Measurements from ENCODE around the gene C13orf46. TPM values are rescaled to one million over a fixed set of nuclear protein-coding genes. Genes with fewer than 3 reads are reported as not detected.

The C13orf46 gene
- total RNA-seq, 4 donors from 2014 or later = not detected

DNA sequence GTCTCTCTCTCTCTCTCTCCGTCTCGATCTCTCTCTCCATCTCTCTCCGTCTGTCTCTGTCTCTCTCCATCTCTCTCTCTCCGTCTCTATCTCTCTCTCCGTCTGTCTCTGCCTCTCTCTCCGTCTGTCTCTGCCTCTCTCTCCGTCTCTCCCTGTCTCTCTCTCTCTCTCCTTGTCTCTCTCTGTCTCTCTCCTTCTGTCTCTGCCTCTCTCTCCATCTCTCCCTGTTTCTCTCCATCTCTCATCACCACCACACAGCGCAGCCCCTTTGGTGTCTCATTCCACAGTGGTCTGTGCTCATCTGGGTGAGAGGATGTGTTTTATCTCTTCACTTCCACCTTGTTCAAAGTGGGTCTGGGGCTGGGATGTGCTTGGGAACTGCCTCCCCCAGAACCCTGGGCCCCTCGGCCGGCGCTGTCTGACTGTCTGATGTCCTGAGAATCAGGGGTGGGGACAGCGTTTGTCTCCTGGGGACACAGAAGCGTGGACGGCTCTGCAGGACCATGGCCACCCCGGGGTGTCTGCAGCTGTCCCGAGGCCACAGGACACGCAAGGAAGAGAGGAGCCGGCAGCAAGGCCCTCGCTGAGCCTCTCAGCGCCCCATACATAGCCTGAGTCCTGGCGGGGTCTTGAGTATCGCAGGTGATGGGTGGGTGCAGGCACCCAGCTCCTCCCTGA, 40.2 kb upstream of the C13orf46 start:
- Histone ChIP-seq H3K36me3 (peaks cover 0 to 85% (median 17%) of the 10 kb centered on the region in 3 donors), H3K4me1 (peaks cover 0 to 17% (median 10%) of the 10 kb centered on the region in 3 donors), H3K9me3 (no peaks in the 10 kb centered on the region), H3K27me3 (peaks cover 0 to 8% (median 0%) of the 10 kb centered on the region in 4 donors), H3K27ac (no peak overlapping the region), H3K4me3 (no peak overlapping the region)
- 95% methylated on average over 8 to 14 of the region's 22 CpGs for WGBS, 2 donors
- intact Hi-C loops (cut with DNase I) = no loop called here
- no peak for DNase-seq
- TF ChIP-seq, protein P1, sequence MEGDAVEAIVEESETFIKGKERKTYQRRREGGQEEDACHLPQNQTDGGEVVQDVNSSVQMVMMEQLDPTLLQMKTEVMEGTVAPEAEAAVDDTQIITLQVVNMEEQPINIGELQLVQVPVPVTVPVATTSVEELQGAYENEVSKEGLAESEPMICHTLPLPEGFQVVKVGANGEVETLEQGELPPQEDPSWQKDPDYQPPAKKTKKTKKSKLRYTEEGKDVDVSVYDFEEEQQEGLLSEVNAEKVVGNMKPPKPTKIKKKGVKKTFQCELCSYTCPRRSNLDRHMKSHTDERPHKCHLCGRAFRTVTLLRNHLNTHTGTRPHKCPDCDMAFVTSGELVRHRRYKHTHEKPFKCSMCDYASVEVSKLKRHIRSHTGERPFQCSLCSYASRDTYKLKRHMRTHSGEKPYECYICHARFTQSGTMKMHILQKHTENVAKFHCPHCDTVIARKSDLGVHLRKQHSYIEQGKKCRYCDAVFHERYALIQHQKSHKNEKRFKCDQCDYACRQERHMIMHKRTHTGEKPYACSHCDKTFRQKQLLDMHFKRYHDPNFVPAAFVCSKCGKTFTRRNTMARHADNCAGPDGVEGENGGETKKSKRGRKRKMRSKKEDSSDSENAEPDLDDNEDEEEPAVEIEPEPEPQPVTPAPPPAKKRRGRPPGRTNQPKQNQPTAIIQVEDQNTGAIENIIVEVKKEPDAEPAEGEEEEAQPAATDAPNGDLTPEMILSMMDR (IDR thresholded peaks at IDR 0.05) = no peak
- no peak for TF ChIP-seq POLR2A (IDR thresholded peaks at IDR 0.05)

DNA sequence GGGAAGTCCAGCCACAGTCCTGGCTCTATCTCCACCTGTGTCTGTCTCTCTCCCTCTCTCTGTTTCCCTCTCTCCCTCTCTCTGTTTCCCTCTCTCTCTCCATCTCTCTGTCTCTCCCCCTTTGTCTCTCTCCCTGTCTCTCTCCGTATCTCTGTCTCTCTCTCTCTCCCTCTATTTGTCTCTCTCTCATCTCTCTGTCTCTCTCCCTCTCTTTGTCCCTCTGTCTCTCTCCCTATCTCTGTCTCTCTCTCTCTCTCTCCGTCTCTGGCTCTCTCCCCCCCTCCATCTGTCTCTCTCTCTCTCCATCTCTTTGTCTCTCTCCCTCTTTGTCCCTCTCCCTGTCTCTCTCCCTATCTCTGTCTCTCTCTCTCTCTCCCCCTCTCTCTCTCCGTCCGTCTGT, 39.5 kb upstream of the C13orf46 start:
- no peak overlapping the region for H3K4me3 ChIP-seq
- H3K4me1 ChIP-seq = peaks cover 0 to 17% (median 10%) of the 10 kb centered on the region in 3 donors
- TF ChIP-seq, protein P1 (IDR thresholded peaks at IDR 0.05) = no peak
- TF ChIP-seq POLR2A (IDR thresholded peaks at IDR 0.05) = no peak
- intact Hi-C loops (cut with DNase I) = no loop called here
- no peak for DNase-seq
- H3K27ac ChIP-seq = no peak overlapping the region
- H3K27me3 ChIP-seq = peaks cover 0 to 8% (median 0%) of the 10 kb centered on the region in 4 donors
- no peaks in the 10 kb centered on the region for H3K9me3 ChIP-seq
- peaks cover 0 to 82% (median 18%) of the 10 kb centered on the region in 3 donors for H3K36me3 ChIP-seq
- 63 to 68% methylated on average over 4 of the region's 4 CpGs for whole genome bisulfite sequencing, 2 donors

DNA sequence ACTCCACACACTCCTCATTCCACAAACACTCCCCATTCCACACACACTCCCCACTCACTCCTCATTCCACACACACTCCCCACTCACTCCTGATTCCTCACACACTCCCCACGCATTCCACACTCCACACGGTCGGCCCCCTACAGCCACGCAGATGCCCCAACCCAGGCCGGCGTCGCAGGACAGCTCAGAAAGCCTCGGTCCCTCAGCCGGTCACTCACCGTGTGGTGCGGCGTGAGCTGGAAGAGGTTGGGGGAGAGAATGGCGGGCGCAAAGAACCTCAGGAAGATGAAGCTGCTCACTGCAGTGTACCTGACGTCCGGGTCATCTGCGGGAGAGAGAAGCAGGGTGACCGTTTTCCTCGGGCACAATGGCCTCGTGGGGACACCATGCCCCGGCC, 39.0 kb upstream of the C13orf46 start:
- no peak for DNase-seq
- TF ChIP-seq POLR2A (IDR thresholded peaks at IDR 0.05) = no peak
- TF ChIP-seq, protein P1 (IDR thresholded peaks at IDR 0.05) = no peak
- 92 to 94% methylated on average over 11 to 13 of the region's 21 CpGs for WGBS, 2 donors
- intact Hi-C loops (cut with DNase I) = no loop called here
- peaks cover 0 to 17% (median 10%) of the 10 kb centered on the region in 3 donors for H3K4me1 ChIP-seq
- H3K27ac ChIP-seq = no peak overlapping the region
- no peaks in the 10 kb centered on the region for H3K9me3 ChIP-seq
- H3K4me3 ChIP-seq = no peak overlapping the region
- H3K27me3 ChIP-seq = peaks cover 0 to 8% (median 0%) of the 10 kb centered on the region in 4 donors
- H3K36me3 ChIP-seq = peaks cover 0 to 78% (median 14%) of the 10 kb centered on the region in 3 donors

DNA sequence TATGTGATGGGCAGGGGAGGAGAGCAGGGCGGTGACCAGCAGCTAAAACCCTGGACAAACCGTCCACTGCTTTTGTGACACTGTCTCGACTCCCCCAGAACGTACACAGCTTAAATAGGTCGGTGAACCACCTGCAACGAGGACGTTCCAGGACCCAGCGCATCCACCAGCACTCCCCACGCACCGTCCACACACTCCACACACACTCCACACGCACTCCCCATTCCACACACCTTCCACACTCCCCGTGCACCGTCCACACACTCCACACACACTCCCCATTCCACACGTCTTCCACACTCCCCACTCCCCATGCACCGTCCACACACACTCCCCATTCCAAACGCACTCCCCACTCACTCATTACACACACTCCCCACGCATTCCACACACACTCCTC, 38.3 kb upstream of the C13orf46 start:
- H3K9me3 ChIP-seq = no peaks in the 10 kb centered on the region
- no peak overlapping the region for H3K27ac ChIP-seq
- intact Hi-C loops (cut with DNase I) = no loop called here
- H3K36me3 ChIP-seq = peaks cover 0 to 70% (median 13%) of the 10 kb centered on the region in 3 donors
- no peak for TF ChIP-seq POLR2A (IDR thresholded peaks at IDR 0.05)
- TF ChIP-seq, protein P1 (IDR thresholded peaks at IDR 0.05) = no peak
- no peak overlapping the region for H3K4me3 ChIP-seq
- DNase-seq = no peak
- peaks cover 0 to 17% (median 10%) of the 10 kb centered on the region in 3 donors for H3K4me1 ChIP-seq
- peaks cover 0 to 8% (median 0%) of the 10 kb centered on the region in 4 donors for H3K27me3 ChIP-seq
- WGBS, 2 donors = 87 to 94% methylated on average over 16 to 17 of the region's 17 CpGs

DNA sequence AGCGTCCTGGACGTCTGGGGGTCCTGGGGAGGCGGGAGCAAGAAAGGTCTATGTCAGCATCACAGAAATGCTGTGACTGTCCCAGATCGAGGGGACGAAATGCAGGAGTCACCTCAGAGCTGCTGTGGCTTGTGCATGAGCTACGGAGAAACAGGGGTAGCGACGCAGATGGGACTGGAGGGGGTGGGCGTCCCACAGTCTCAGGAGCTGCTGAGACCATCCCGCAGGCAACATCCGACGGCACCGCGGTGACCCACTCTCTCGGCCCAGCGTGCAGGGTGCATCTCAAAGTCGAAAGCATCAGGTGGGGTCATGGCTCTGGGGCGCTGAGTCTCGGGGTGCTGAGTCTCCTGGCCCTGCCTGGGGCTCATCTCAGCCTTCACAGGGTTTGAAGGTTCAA, 37.4 kb upstream of the C13orf46 start:
- Histone ChIP-seq H3K27ac (no peak overlapping the region), H3K36me3 (peaks cover 0 to 61% (median 13%) of the 10 kb centered on the region in 3 donors), H3K27me3 (peaks cover 0 to 8% (median 0%) of the 10 kb centered on the region in 4 donors), H3K4me1 (peaks cover 0 to 15% (median 10%) of the 10 kb centered on the region in 3 donors), H3K9me3 (no peaks in the 10 kb centered on the region), H3K4me3 (no peak overlapping the region)
- intact Hi-C loops (cut with DNase I) = no loop called here
- DNase-seq = no peak
- WGBS, 2 donors = 91% methylated on average over 11 of the region's 19 CpGs
- no peak for TF ChIP-seq POLR2A (IDR thresholded peaks at IDR 0.05)
- TF ChIP-seq, protein P1 (IDR thresholded peaks at IDR 0.05) = no peak

All from esophagus squamous epithelium (tissue), 5 donors.